IMR-90 (cell line): ENCODE data around the gene ZNF775.

ENCODE experiments used
- CEBPB ChIP-seq: IDR thresholded peaks from 2 replicates; pipeline ENCODE4 v1.6.1; 2012; ENCODE audit warnings: low read depth, low read length, improper control_type of control experiment
- FOS ChIP-seq: fragments of 150-350 bp; IDR thresholded peaks from 2 replicates; pipeline ENCODE4 v1.6.1; 2016; ENCODE audit warnings: low read depth, low read length
- MAFK ChIP-seq: IDR thresholded peaks from 2 replicates; pipeline ENCODE4 v1.6.1; 2012; ENCODE audit warnings: low read depth, low read length, improper control_type of control experiment
- MAZ ChIP-seq: IDR thresholded peaks from 2 replicates; pipeline ENCODE4 v1.6.1; 2012; ENCODE audit warnings: low read depth, mild to moderate bottlenecking, low read length, improper control_type of control experiment, moderate library complexity, borderline replicate concordance
- MXI1 ChIP-seq: IDR thresholded peaks from 2 replicates; pipeline ENCODE4 v1.6.1; 2012; ENCODE audit warnings: low read depth, mild to moderate bottlenecking, low read length, moderate library complexity, borderline replicate concordance
- POLR2A ChIP-seq: IDR thresholded peaks from 2 replicates; pipeline ENCODE4 v1.6.1; 2012; ENCODE audit warnings: mild to moderate bottlenecking, low read depth, low read length
- RAD21 ChIP-seq: IDR thresholded peaks from 2 replicates; pipeline ENCODE4 v1.6.1; 2012; ENCODE audit warnings: low read length, improper control_type of control experiment
- SMC3 ChIP-seq: fragments of 150-350 bp; IDR thresholded peaks from 2 replicates; pipeline ENCODE4 v1.6.1; 2016; ENCODE audit warnings: low read depth, mild to moderate bottlenecking, antibody characterized with exemption, low read length, moderate library complexity
- USF2 ChIP-seq: fragments of 150-350 bp; IDR thresholded peaks from 2 replicates; pipeline ENCODE4 v1.6.1; 2017; ENCODE audit warnings: mild to moderate bottlenecking, antibody characterized with exemption, low read length, low read depth
- TF ChIP-seq, protein P1 (sequence below): conservative IDR thresholded peaks from 2 replicates; pipeline ENCODE4 v1.5.1; 2012; ENCODE audit warnings: mild to moderate bottlenecking, low read depth, low read length, improper control_type of control experiment

DNA sequence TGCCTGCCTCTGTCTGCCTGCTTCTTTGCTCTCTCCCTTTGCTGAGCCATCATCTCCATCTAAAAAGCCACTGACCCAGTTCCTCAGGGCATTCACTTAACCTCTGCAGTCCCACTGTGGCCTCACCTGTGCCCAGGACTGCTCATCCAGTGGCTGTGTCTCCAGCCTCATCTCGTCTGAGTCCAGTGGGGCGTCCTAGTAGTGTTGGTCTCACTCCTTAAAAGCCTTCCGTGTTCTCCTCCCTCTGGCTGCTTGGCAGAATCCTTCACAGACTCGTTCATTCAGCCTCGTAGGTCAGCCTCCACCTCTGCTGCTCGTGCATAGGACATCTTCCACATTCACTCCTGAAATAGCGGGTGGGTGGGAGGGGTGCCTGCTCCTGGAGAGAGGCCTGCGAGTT, 45.0 kb upstream of the ZNF775 start:
- TF ChIP-seq MAFK: no peak
- no peak for TF ChIP-seq POLR2A
- TF ChIP-seq, protein P1, sequence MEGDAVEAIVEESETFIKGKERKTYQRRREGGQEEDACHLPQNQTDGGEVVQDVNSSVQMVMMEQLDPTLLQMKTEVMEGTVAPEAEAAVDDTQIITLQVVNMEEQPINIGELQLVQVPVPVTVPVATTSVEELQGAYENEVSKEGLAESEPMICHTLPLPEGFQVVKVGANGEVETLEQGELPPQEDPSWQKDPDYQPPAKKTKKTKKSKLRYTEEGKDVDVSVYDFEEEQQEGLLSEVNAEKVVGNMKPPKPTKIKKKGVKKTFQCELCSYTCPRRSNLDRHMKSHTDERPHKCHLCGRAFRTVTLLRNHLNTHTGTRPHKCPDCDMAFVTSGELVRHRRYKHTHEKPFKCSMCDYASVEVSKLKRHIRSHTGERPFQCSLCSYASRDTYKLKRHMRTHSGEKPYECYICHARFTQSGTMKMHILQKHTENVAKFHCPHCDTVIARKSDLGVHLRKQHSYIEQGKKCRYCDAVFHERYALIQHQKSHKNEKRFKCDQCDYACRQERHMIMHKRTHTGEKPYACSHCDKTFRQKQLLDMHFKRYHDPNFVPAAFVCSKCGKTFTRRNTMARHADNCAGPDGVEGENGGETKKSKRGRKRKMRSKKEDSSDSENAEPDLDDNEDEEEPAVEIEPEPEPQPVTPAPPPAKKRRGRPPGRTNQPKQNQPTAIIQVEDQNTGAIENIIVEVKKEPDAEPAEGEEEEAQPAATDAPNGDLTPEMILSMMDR: no peak
- no peak for TF ChIP-seq RAD21
- no peak for TF ChIP-seq FOS
- TF ChIP-seq MXI1: no peak
- no peak for TF ChIP-seq USF2
- TF ChIP-seq SMC3: no peak
- TF ChIP-seq CEBPB: no peak
- TF ChIP-seq MAZ: no peak
